Measurements from ENCODE around the gene CACFD1. TPM values are rescaled to one million over a fixed set of nuclear protein-coding genes. Genes with fewer than 3 reads are reported as not detected.

The CACFD1 gene
- total and polyA plus RNA-seq, 3 donors from 2014 or later, result 34.7 to 47.9 (median 43.3) TPM

GRCh38 chr9:133470988-133471387 is 11.2 kb downstream of the CACFD1 start:
- DNase-seq, result no peak
- 84 to 91% methylated on average over 7 of the region's 7 CpGs for WGBS, 2 donors

GRCh38 chr9:133471551-133472276 is 11.9 kb downstream of the CACFD1 start:
- Histone ChIP-seq H3K4me3 (no peak overlapping the region), H3K4me1 (no peaks in the 10 kb centered on the region), H3K27me3 (no peaks in the 10 kb centered on the region), H3K9me3 (no peaks in the 10 kb centered on the region), H3K27ac (no peak overlapping the region), H3K36me3 (ENCODE audit: low read depth, missing control alignments) (no peaks in the 10 kb centered on the region)
- intact Hi-C loops (cut with DNase I; ENCODE audit: low total_unique reads), result no loop called here
- 76 to 77% methylated on average over 23 to 27 of the region's 27 CpGs for WGBS, 2 donors
- no peak for DNase-seq
- no peak for TF ChIP-seq POLR2A (IDR thresholded peaks at IDR 0.05)
- TF ChIP-seq CTCF (IDR thresholded peaks at IDR 0.05), result no peak

More at GRCh38 chr9:133470988-133471387, 11.2 kb downstream of the CACFD1 start:
- Histone ChIP-seq H3K36me3 (ENCODE audit: low read depth, missing control alignments) (no peaks in the 10 kb centered on the region), H3K9me3 (no peaks in the 10 kb centered on the region), H3K4me3 (no peak overlapping the region), H3K4me1 (no peaks in the 10 kb centered on the region), H3K27me3 (no peaks in the 10 kb centered on the region), H3K27ac (no peak overlapping the region)
- no peak for TF ChIP-seq CTCF (IDR thresholded peaks at IDR 0.05)
- intact Hi-C loops (cut with DNase I; ENCODE audit: low total_unique reads), result no loop called here

- no peak overlapping the region for H3K4me3 ChIP-seq
- no peaks in the 10 kb centered on the region for H3K4me1 ChIP-seq
- 79 to 81% methylated on average over 10 to 11 of the region's 11 CpGs for WGBS, 2 donors
- DNase-seq, result no peak
- H3K36me3 ChIP-seq (ENCODE audit: low read depth, missing control alignments), result no peaks in the 10 kb centered on the region
- no peak overlapping the region for H3K27ac ChIP-seq
- intact Hi-C loops (cut with DNase I; ENCODE audit: low total_unique reads), result no loop called here
- no peak for TF ChIP-seq POLR2A (IDR thresholded peaks at IDR 0.05)
- no peak for TF ChIP-seq CTCF (IDR thresholded peaks at IDR 0.05)
- H3K9me3 ChIP-seq, result no peaks in the 10 kb centered on the region
- no peaks in the 10 kb centered on the region for H3K27me3 ChIP-seq
Observed at GRCh38 chr9:133472277-133472645, 12.5 kb downstream of the CACFD1 start.

GRCh38 chr9:133472753-133473378 is 13.1 kb downstream of the CACFD1 start:
- Histone ChIP-seq H3K27me3 (no peaks in the 10 kb centered on the region), H3K9me3 (no peaks in the 10 kb centered on the region), H3K4me1 (no peaks in the 10 kb centered on the region), H3K4me3 (no peak overlapping the region), H3K36me3 (ENCODE audit: low read depth, missing control alignments) (no peaks in the 10 kb centered on the region), H3K27ac (no peak overlapping the region)
- intact Hi-C loops (cut with DNase I; ENCODE audit: low total_unique reads), result no loop called here
- no peak for DNase-seq
- TF ChIP-seq CTCF (IDR thresholded peaks at IDR 0.05) (no peak), POLR2A (IDR thresholded peaks at IDR 0.05) (no peak)
- WGBS, 2 donors, result 73 to 84% methylated on average over 10 to 19 of the region's 19 CpGs

Measured in testis (tissue), 3 donors.